GM21529 (cell line): ENCODE results near the gene ADIG.

Experiments
- ATAC-seq: cut with Tn5 transposase; IDR thresholded peaks from one replicate; pipeline ENCODE4 v1.9.1; 2021; ENCODE audit not compliant: unreplicated experiment

ADIG gene

GRCh38 chr20:38581013-38581412, at the start of gene ADIG:
Gene ADIG (plus strand): TSS chr20:38581197. CDS start chr20:38581251, 54 bp downstream.
- ATAC-seq, result no peak

GRCh38 chr20:38534756-38535155, 46.2 kb upstream of the ADIG start:
- ATAC-seq, result no peak

GRCh38 chr20:38536310-38536709, 44.7 kb upstream of the ADIG start:
- ATAC-seq, result no peak

- no peak for ATAC-seq
Measured at GRCh38 chr20:38537176-38537575, 43.8 kb upstream of the ADIG start.

GRCh38 chr20:38538789-38539188, 42.2 kb upstream of the ADIG start:
- ATAC-seq, result no peak

- no peak for ATAC-seq
Measured at GRCh38 chr20:38543014-38543906, 37.7 kb upstream of the ADIG start.

- no peak for ATAC-seq
Measured at GRCh38 chr20:38545771-38546170, 35.2 kb upstream of the ADIG start.

GRCh38 chr20:38547288-38548085, 33.5 kb upstream of the ADIG start:
- ATAC-seq, result no peak

GRCh38 chr20:38548356-38549083, 32.5 kb upstream of the ADIG start:
- ATAC-seq, result no peak

- no peak for ATAC-seq
Measured at GRCh38 chr20:38550274-38550673, 30.7 kb upstream of the ADIG start.

- no peak for ATAC-seq
Measured at GRCh38 chr20:38551056-38551626, 29.9 kb upstream of the ADIG start.

- ATAC-seq, result no peak
Measured at GRCh38 chr20:38554986-38555385, 26.0 kb upstream of the ADIG start.

GRCh38 chr20:38555395-38555794, 25.6 kb upstream of the ADIG start:
- no peak for ATAC-seq

- no peak for ATAC-seq
Measured at GRCh38 chr20:38557174-38557573, 23.8 kb upstream of the ADIG start.

GRCh38 chr20:38558596-38559360, 22.2 kb upstream of the ADIG start:
- ATAC-seq, result no peak

GRCh38 chr20:38559764-38560163, 21.2 kb upstream of the ADIG start:
- ATAC-seq, result no peak

GRCh38 chr20:38563802-38564431, 17.1 kb upstream of the ADIG start:
- no peak for ATAC-seq

GRCh38 chr20:38564680-38565079, 16.3 kb upstream of the ADIG start:
- no peak for ATAC-seq

- no peak for ATAC-seq
Measured at GRCh38 chr20:38566036-38566598, 14.9 kb upstream of the ADIG start.
